Activated CD4-positive, alpha-beta T cell treated with anti-CD3 and anti-CD28 coated beads, Interleukin-2, amount 50 U/mL, for 48 hours (primary cell): Measurements from ENCODE around the gene GET3.
"Not testable (repeated sequence)": the region's sequence is repeated elsewhere in the genome, so short reads cannot be mapped to it uniquely, and the experiment has no call there.

Source experiments
- DNase-seq, 2 experiments: peaks; one replicate each; pipeline ENCODE4 v3.0.0-alpha.2; 2020

The GET3 gene

DNA sequence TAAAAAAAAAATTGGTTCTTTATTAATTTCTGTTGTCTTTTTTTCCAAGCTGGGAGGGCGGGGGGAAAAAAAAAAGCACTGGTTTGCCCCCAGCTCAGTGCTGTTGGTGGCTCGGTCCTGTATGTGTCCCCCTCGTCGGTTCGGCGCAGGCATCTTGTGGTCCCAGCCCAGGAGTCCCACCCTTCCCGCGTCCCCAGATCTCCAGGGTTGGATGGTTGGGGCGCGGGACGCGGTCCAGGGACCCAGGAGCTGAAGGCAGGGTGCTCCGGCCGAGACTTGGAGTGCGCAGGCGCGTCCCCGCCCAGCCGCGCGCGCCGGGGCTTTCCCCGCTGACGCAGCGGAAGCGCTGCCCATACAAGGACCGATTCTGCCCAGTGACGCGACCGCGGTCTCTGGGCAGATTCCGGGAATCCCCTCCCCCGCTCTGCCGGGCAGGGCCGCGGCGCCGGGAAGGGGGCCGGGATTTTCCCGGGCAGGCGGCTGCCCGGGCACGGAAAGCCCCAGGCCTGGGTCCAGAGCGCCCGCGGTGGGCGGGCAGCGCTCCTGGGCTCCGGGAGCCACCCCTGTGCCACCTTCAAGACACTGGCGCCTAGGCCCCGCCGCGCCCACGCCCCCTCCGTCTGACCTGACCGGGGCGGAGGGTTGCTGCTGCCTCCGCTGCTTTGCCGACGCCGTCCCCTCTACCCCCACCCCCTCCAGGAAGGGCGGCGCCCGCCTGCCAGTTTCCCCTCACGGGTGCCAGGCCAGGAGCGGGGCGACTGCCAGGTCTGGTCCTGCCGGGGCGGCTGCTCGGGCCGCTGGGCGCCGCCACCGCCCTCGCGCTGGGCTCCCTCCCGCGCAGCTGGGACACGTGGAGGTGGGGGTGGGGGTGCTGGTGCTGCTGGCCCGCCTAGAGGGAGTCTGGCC is 56.2 kb downstream of the GET3 start:
- peak; percentile 91 to 93 for DNase-seq

DNA sequence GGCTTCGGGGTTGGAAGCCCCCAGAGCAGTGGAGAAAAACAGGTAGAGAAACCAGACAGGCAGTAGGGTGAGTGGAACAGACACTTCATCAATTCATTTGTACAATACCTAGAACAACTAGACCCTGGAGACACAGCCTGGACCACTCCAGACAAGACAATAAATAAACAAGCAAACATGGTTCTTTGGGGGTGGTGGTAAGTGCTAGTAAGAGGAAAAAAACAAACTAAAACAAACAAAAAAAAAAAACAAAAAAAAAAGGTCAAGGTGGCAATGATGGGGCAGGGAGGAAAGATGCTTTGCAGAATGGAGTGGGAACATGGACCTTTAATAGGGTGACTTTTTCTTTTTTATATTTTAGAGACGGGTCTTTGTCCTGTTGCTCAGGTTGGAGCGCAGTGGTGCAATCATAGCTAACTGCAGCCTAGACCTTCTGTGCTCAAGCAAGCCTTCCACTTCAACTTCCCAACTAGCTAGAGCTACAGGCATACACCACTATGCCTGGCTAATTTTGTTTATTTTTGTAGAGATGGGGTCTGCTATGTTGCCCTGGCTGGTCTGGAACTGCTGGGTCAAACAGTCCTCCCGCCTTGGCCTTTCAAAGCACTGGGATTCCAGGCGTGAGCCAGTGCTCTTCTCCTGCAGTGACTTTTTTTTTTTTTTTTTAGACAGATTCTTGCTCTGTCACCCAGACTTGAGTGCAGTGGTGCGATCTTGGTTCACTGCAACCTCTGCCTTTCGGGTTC is 57.1 kb downstream of the GET3 start:
- DNase-seq = no peak

DNA sequence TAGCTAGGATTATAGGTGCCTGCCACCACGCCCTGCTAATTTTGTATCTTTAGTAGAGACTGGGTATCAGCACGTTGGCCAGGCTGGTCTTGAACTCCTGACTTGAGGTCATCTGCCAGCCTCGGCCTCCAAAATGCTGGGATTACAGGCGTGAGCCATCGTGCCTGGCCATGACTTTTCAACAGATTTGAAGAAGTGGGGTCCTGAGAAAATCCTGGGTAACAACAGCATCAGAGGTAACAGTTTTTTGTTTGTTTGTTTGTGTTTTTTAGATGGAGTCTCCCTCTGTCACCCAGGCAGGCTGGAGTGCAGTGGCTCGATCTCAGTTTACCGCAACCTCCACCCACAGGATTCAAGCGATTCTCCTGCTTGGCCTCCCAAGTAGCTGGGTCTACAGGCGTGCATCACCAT is 57.7 kb downstream of the GET3 start:
- DNase-seq = no peak

DNA sequence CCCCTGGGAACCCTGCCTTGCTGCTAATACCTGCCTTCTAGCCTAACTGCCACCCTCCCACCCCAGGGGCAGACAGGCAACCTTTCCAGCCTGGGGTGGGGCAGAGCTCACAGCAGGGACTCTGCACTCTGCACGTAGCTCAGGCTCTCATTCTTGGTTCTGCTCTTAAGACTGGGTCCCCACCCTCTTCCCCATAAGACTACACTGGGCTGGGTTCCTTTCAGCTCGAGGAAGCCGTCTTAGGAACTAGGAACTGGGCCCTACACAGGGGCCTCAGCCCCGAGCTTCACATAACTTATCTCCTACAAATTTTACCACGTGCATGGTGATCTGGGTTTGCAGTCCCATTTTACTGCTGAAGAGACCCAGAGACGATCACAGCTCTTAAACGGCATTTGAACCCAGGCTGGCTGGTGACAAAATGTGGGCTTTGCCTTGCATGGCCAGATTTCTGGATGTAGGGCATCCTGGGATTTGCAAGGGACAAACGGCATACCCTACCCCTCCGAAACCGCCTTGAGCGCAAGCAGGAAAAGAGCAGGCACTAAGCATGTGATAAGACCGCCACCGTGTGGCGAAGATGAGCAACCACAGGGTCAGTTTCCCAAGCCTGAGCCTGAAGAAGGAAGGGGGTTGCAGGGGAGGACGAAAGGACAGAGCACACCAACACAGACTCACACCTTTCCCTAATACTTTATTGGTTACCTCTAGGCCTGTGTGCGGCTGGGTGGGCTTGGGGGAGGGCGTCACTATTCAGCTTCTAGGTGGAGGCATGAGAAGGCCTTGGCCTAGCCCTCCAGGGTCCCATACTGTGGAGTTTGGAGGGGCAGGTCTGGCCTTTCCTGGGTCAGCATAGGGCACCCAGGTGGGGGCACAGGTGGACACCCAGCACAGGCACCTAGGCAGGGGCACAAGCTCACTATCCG is 59.1 kb downstream of the GET3 start:
- DNase-seq = peak; percentile 69 to 81

DNA sequence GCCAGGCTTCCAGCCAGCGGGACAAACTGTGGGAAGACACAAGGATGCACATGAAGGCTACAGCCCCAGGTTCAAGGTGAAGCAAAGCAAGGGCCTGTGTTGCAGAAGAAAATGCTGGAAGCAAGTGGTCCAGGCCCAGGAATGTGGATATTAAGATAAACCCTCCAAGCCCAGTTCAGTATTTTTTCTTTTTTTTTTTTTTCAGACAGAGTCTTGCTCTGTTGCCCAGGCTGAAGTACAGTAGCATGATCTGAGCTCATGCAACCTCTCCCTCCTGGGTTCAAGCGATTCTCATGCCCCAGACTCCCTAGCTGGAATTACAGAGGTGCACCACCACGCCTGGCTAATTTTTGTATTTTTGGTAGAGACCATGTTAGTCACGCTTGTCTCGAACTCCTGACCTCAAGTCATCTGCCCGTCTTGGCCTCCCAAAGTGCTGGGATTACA is 59.9 kb downstream of the GET3 start:
- DNase-seq = no peak

DNA sequence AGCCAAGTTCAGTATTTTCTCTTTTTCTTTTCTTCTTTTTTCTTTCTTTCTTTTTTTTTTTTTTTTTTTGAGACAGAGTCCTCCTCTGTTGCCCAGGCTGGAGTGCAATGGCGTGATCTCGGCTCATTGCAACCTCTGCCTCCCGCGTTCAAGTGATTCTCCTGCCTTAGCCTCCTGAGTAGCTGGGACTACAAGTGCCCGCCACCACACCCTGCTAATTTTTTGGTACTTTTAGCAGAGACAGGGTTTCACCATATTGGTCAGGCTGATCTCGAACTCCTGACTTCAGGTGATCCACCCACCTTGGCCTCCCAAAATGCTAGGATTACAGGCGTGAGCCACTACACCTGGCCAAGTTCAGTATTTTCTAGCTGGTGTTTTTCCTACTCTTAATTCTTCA is 60.3 kb downstream of the GET3 start:
- DNase-seq = not testable (repeated sequence)
